ENCODE results near the gene RWDD2A. TPM values are rescaled to one million over a fixed set of nuclear protein-coding genes. Genes with fewer than 3 reads are reported as not detected.

RWDD2A gene
- total and polyA plus RNA-seq, 2 of the 4 experiments (the other 2 are of a cell fraction) = 3.9 to 4.1 TPM

Other genes starting within 250 kb of the RWDD2A start
- gene UBE3D, start 127.5 kb upstream of the RWDD2A start, total RNA-seq (2012; rRNA removed) = 6.3 and 6.7 TPM in 2 replicates
- gene UBE3D, start 127.5 kb upstream of the RWDD2A start, polyA plus RNA-seq (2012; rRNA removed) = 2.7 and 3.2 TPM in 2 replicates
- 32.4 and 35.8 TPM in 2 replicates for gene DOP1A, start 125.7 kb upstream of the RWDD2A start, total RNA-seq (2012; rRNA removed)
- 4.2 and 6.0 TPM in 2 replicates for gene DOP1A, start 125.7 kb upstream of the RWDD2A start, polyA plus RNA-seq (2012; rRNA removed)
- 223 and 336 TPM in 2 replicates for gene PGM3, start 92 bp upstream of the RWDD2A start, total RNA-seq (2012; rRNA removed)
- 64.3 and 68.4 TPM in 2 replicates for gene PGM3, start 92 bp upstream of the RWDD2A start, polyA plus RNA-seq (2012; rRNA removed)
- 24.4 and 32.2 TPM in 2 replicates for gene ME1, start 237.7 kb downstream of the RWDD2A start, total RNA-seq (2012; rRNA removed)
- 15.7 and 21.5 TPM in 2 replicates for gene ME1, start 237.7 kb downstream of the RWDD2A start, polyA plus RNA-seq (2012; rRNA removed)

All from IMR-90 (cell line).